D721Med (cell line): ENCODE results near the gene ZNRF2.
A peak's percentile ranks its signal among the peaks of the same experiment; 100 is the strongest.
"Not testable (repeated sequence)": the region's sequence is repeated elsewhere in the genome, so short reads cannot be mapped to it uniquely, and the experiment has no call there.

Source experiments
- DNase-seq: peaks from one replicate; pipeline ENCODE4 v3.0.0; 2011; ENCODE audit warnings: low spot score; ENCODE audit not compliant: insufficient read length
- FAIRE-seq: peaks from 2 replicates; lab custom pipeline; 2011; peaks lifted over from hg19 to GRCh38; lab: Jason Lieb, UNC
- CTCF ChIP-seq: IDR thresholded peaks from 2 replicates; pipeline ENCODE4 v1.5.1; 2012; ENCODE audit warnings: mild to moderate bottlenecking, control low read depth; ENCODE audit not compliant: insufficient read depth; ENCODE audit errors: missing control alignments

ZNRF2 gene

GRCh38 chr7:30280631-30281030, 3.8 kb upstream of the ZNRF2 start:
- DNase-seq (no peak), FAIRE-seq (peak; percentile 51)
- no peak for TF ChIP-seq CTCF

- FAIRE-seq (no peak), DNase-seq (no peak)
- TF ChIP-seq CTCF, result no peak
These were observed 3.1 kb upstream of the ZNRF2 start for GRCh38 chr7:30281263-30281662.

- FAIRE-seq (no peak), DNase-seq (no peak)
- no peak for TF ChIP-seq CTCF
These were observed 2.6 kb upstream of the ZNRF2 start for GRCh38 chr7:30281791-30282190.

- DNase-seq (no peak), FAIRE-seq (no peak)
- no peak for TF ChIP-seq CTCF
These were observed 1.7 kb upstream of the ZNRF2 start for GRCh38 chr7:30282735-30283134.

GRCh38 chr7:30285067-30285535, 704 bp downstream of the ZNRF2 start:
- no peak for DNase-seq
- FAIRE-seq, result no peak
- TF ChIP-seq CTCF, result no peak

GRCh38 chr7:30285536-30286284, 1.3 kb downstream of the ZNRF2 start:
- no peak for TF ChIP-seq CTCF
- no peak for FAIRE-seq
- no peak for DNase-seq

GRCh38 chr7:30286749-30287148, 2.4 kb downstream of the ZNRF2 start:
- DNase-seq (no peak), FAIRE-seq (no peak)
- TF ChIP-seq CTCF, result no peak

GRCh38 chr7:30287625-30288024, 3.2 kb downstream of the ZNRF2 start:
- DNase-seq, FAIRE-seq: not testable (repeated sequence)

GRCh38 chr7:30289634-30290033, 5.2 kb downstream of the ZNRF2 start:
- not testable (repeated sequence) for DNase-seq

GRCh38 chr7:30290317-30290716, 5.9 kb downstream of the ZNRF2 start:
- DNase-seq, FAIRE-seq: not testable (repeated sequence)

More at GRCh38 chr7:30289634-30290033, 5.2 kb downstream of the ZNRF2 start:
- not testable (repeated sequence) for FAIRE-seq

- DNase-seq, FAIRE-seq: not testable (repeated sequence)
These were observed 8.1 kb downstream of the ZNRF2 start for GRCh38 chr7:30292416-30293038.
